Left ventricle myocardium inferior (tissue), 1 donor: Measurements from ENCODE around the gene TTC12. TPM values are rescaled to one million over a fixed set of nuclear protein-coding genes. Genes with fewer than 3 reads are reported as not detected.

ENCODE experiments used
- DNase-seq: peaks from one replicate; pipeline ENCODE4 v3.0.0-alpha.2; 2020
- H3K27ac ChIP-seq: fragments of 200-600 bp; replicated peaks from 2 replicates; pipeline ENCODE4 v1.8.0; 2021
- H3K27me3 ChIP-seq: fragments of 200-600 bp; 2 replicates; pipeline ENCODE4 v1.8.0; 2021; ENCODE audit warnings: low read depth
- H3K36me3 ChIP-seq: fragments of 200-600 bp; 2 replicates; pipeline ENCODE4 v1.8.0; 2021
- H3K4me1 ChIP-seq: fragments of 200-600 bp; 2 replicates; pipeline ENCODE4 v1.8.0; 2021
- H3K4me3 ChIP-seq: fragments of 200-600 bp; 2 replicates; pipeline ENCODE4 v1.8.0; 2021; ENCODE audit warnings: mild to moderate bottlenecking, moderate library complexity
- H3K9me3 ChIP-seq: fragments of 200-600 bp; replicated peaks from 2 replicates; pipeline ENCODE4 v1.8.0; 2021
- intact Hi-C: fragments of 100-400 bp; cut with micrococcal nuclease; formaldehyde crosslinking; loops from one replicate; pipeline ENCODE4 v1.11.0; 2022
- total RNA-seq: library from RNA; stranded (reverse); fragmentation: NEBNext Ultra II Directional; extraction: Animal tissue kit (Norgen Biotek cat#: 25700); gene quantifications from one replicate; pipeline ENCODE4 v1.2.1, GENCODE V29; 2021
- TF ChIP-seq, protein P1 (sequence below): fragments of 200-600 bp; IDR thresholded peaks from 2 replicates; pipeline ENCODE4 v1.8.0; 2021; ENCODE audit warnings: antibody characterized with exemption, mild to moderate bottlenecking, borderline replicate concordance
- donor health status: DM: no; HTN: yes; CAD: no; lungs with severe emphysema.

Gene TTC12
- total RNA-seq, 1 donor from 2014 or later: 5.5 TPM

DNA sequence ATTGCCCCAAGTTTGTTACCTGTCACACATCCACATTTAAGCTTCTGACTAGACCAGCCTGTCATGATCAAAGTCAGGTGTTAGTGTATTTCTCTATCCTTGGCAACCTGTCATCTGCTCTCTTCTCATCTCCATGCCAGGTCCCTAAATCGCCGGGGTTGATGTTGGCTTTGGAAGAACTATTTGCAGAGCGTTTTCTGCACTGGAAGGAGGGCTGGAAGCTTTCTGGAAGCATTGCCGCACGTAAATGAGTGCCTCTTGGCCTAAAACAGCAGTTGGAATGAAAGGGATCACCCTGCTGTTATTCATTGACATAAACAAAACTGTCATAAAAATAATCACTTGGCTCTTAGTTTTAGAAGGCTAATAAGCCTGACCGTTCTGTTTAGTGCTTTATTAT lies 1.4 kb downstream of the TTC12 start:
- Histone ChIP-seq H3K27ac (no peak overlapping the region), H3K36me3 (peaks cover 36% of the 10 kb centered on the region), H3K4me1 (peaks cover 21% of the 10 kb centered on the region), H3K27me3 (no peaks in the 10 kb centered on the region), H3K4me3 (no peak overlapping the region), H3K9me3 (no peaks in the 10 kb centered on the region)
- no peak for DNase-seq
- TF ChIP-seq, protein P1, sequence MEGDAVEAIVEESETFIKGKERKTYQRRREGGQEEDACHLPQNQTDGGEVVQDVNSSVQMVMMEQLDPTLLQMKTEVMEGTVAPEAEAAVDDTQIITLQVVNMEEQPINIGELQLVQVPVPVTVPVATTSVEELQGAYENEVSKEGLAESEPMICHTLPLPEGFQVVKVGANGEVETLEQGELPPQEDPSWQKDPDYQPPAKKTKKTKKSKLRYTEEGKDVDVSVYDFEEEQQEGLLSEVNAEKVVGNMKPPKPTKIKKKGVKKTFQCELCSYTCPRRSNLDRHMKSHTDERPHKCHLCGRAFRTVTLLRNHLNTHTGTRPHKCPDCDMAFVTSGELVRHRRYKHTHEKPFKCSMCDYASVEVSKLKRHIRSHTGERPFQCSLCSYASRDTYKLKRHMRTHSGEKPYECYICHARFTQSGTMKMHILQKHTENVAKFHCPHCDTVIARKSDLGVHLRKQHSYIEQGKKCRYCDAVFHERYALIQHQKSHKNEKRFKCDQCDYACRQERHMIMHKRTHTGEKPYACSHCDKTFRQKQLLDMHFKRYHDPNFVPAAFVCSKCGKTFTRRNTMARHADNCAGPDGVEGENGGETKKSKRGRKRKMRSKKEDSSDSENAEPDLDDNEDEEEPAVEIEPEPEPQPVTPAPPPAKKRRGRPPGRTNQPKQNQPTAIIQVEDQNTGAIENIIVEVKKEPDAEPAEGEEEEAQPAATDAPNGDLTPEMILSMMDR: no peak
- intact Hi-C loops: no loop called here

DNA sequence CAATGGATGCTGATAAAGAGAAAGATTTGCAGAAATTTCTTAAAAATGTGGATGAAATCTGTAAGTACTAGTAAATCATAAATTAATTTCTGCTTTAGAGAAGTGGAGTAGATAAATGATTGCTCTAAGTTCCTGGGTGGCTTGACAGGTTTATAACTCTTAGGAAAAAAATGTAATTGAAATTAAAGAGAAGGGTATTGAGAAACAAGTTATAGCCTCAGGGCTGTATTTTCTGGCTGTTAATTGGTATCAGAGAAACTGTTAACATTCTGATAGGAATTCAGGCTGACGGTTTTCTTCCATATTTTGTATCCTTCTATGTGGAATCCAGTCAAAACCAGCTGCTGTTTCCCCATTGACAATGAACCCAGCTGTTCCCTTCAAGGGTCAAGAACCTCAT lies 1.9 kb downstream of the TTC12 start:
- Histone ChIP-seq H3K9me3 (no peaks in the 10 kb centered on the region), H3K4me3 (no peak overlapping the region), H3K4me1 (peaks cover 21% of the 10 kb centered on the region), H3K27me3 (no peaks in the 10 kb centered on the region), H3K27ac (no peak overlapping the region), H3K36me3 (peaks cover 36% of the 10 kb centered on the region)
- TF ChIP-seq, protein P1: no peak
- DNase-seq: no peak
- intact Hi-C loops: no loop called here

DNA sequence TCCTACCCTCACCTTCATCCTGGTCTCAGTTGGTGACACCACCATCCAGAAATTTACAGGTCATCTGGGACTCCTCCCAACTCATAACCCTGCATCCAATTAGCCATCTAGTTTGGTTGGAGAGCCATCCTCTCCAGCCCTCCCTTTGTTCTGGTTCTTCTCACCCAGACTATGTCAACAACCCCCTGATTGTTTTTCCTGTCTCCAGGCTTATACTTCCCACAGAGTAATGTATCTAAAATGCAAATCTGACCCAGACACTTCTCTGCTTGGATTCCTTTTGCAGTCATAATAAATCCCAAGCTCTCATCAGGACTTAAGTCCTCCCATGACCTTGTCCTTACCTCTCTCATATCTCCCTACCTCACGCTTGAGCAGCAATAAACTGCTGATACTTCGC lies 3.0 kb downstream of the TTC12 start:
- Histone ChIP-seq H3K27ac (no peak overlapping the region), H3K4me3 (no peak overlapping the region), H3K9me3 (no peaks in the 10 kb centered on the region), H3K36me3 (peaks cover 36% of the 10 kb centered on the region), H3K4me1 (peaks cover 21% of the 10 kb centered on the region), H3K27me3 (no peaks in the 10 kb centered on the region)
- intact Hi-C loops: no loop called here
- no peak for DNase-seq
- TF ChIP-seq, protein P1: no peak

DNA sequence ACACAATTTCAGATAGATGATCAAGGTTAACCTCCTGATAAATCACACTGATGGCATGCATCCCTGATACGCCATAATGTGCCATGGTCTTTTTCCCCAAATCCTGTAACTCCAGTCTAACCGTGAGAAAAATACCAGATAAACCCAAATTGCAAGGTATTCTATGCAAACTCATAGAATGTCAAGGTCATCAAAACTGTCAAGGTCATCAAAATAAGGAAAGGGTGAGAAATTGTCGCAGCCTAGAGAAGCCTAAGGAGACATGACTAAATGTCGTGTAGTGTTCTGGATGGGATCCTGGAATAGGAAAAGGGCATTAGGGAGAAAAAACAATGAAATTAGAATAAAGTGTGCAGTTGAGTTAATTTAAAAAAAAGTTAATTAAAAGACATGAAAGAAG lies 4.7 kb downstream of the TTC12 start:
- intact Hi-C loops: no loop called here
- H3K36me3 ChIP-seq: peaks cover 46% of the 10 kb centered on the region
- TF ChIP-seq, protein P1: no peak
- H3K9me3 ChIP-seq: no peaks in the 10 kb centered on the region
- peaks cover 16% of the 10 kb centered on the region for H3K4me1 ChIP-seq
- DNase-seq: no peak
- no peak overlapping the region for H3K27ac ChIP-seq
- no peak overlapping the region for H3K4me3 ChIP-seq
- H3K27me3 ChIP-seq: no peaks in the 10 kb centered on the region

DNA sequence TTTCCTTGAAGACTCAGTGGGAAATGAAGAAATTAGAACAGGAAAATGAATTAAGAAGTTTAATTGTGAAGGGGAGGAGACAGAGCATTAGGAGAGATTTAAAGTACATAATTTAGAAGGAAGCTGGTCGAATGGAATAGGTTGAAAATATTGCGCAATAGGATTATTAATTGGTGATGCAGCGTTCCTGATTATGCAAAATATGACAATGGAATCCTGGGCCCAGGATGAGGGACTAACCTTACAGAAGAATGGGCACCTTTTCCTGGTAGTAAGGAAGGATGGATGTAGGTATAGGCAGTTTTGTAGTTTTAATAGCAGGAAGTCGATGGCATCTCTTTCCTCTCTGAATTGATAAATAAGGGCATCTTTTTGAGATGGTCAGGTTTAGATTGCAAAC lies 7.8 kb downstream of the TTC12 start:
- Histone ChIP-seq H3K27ac (no peak overlapping the region), H3K4me3 (no peak overlapping the region), H3K9me3 (no peaks in the 10 kb centered on the region), H3K27me3 (no peaks in the 10 kb centered on the region), H3K4me1 (no peaks in the 10 kb centered on the region), H3K36me3 (peaks cover 67% of the 10 kb centered on the region)
- intact Hi-C loops: no loop called here
- no peak for DNase-seq
- TF ChIP-seq, protein P1: no peak

DNA sequence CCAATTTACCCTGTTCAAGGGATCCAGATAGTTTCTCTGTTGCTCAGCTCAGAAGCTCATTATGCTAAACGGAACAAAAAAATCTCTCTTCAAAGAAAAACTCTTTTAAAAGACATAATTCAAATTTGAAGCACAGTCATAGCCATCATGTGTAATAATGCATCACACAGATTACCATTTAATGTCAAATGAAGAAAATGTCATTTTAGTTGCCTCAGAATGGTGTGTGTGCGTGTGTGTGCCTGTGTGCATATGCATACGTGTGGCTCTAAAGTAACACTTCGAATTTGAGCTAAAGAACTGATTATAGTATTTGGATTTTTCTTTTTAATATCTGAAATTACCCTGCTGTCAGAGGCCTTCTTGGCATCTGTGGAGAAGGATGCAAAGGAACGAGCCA lies 9.9 kb downstream of the TTC12 start:
- intact Hi-C loops: no loop called here
- TF ChIP-seq, protein P1: no peak
- H3K4me3 ChIP-seq: no peak overlapping the region
- H3K27ac ChIP-seq: no peak overlapping the region
- peaks cover 75% of the 10 kb centered on the region for H3K36me3 ChIP-seq
- H3K4me1 ChIP-seq: no peaks in the 10 kb centered on the region
- H3K9me3 ChIP-seq: no peaks in the 10 kb centered on the region
- DNase-seq: no peak
- H3K27me3 ChIP-seq: no peaks in the 10 kb centered on the region
